GM18907 (cell line): ENCODE data around the gene EVI5.
"Not testable (repeated sequence)": the region's sequence is repeated elsewhere in the genome, so short reads cannot be mapped to it uniquely, and the experiment has no call there.

Experiments used
- ATAC-seq: cut with Tn5 transposase; IDR thresholded peaks from one replicate; pipeline ENCODE4 v1.9.1; 2021; ENCODE audit warnings: mild to moderate bottlenecking, moderate library complexity; ENCODE audit not compliant: unreplicated experiment

Gene EVI5

DNA sequence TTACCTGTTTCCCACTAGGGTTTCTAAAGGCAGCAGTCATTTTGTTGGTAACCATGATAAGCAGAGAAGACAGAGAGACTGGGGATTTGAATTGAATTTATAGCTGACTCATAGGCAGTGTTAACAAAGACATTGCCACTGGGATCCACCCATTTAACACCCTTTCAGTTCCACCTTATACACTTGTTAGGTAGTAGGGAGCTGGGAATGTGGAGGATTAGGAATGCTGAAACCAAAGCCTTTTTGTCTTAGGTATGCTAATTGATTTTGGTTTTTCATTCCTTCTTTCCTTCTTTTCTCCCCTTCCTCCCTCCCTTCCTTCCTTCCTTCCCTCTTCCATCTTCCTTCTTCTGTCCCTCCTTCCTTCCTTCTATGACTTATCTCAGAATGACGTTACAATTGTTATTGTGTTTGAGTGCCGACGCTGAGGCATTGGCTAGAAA lies 7.5 kb upstream of the EVI5 start:
- ATAC-seq, result no peak

DNA sequence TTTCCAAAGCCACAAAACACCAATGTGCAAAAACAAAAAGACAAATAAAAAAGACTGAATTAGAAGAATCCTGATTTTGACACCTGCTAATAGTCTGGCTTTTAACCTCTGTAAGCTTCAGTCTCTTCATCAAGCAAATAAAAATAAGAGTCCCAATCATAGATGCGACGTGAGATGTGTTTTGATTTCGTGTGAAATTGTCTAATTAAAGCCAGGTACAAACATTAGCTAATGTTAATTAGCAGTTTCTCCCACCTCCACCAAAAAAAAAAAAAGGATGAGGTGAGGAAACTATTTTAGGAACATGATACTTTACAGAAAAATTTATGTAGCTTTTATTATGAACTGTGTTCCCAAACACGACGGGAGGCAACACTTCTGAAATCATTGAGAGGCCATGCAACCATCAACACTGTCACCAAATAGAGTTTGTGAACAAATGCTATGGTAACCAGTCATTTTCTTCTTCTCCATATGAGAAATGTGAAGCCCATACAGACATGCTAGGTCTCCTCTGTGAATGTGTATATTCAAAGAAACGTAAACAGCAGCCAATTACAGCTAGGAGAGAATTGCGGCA lies 6.7 kb upstream of the EVI5 start:
- ATAC-seq, result no peak

DNA sequence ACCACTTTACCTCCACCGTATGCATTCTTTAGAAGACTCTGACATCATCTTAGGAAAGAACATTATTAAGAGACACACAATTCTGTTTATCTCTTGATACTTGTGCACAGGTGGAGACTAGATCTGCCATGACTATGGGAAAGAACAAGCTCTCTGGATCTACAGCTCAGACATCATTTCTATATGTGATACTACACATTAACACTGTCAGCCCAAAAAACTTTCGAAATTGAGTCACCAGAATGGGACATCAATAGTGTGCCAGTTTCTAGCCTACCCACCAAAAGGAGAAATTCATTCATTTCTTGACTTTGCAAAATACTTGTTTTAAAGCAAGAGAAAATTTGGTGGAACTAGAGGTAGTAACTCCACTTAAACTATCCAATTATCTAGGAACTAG lies 6.0 kb upstream of the EVI5 start:
- no peak for ATAC-seq

DNA sequence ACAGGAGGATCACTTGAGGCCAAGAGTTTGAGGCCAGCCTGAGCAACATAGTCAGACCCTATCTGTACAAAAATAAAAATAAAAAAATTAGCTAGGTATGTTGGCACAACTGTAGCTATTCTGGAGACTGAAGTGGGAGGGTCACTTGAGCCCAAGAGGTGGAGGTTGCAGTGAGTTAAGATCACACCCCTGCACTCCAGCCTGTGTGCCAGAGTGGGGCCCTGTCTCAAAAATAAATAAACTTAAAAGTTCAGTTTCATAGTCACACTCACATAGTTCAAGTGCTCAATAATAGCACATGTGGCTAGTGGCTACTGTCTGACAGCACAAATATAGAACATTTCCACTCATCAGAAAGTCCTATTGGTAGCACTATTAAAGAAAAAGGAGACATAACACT lies 5.2 kb upstream of the EVI5 start:
- no peak for ATAC-seq

GRCh38 chr1:92786111-92786901 lies 1.4 kb upstream of the EVI5 start:
- no peak for ATAC-seq

GRCh38 chr1:92784021-92784638 lies 778 bp downstream of the EVI5 start:
- peak; percentile 28 for ATAC-seq

GRCh38 chr1:92783550-92783949 lies 1.4 kb downstream of the EVI5 start:
- not testable (repeated sequence) for ATAC-seq

DNA sequence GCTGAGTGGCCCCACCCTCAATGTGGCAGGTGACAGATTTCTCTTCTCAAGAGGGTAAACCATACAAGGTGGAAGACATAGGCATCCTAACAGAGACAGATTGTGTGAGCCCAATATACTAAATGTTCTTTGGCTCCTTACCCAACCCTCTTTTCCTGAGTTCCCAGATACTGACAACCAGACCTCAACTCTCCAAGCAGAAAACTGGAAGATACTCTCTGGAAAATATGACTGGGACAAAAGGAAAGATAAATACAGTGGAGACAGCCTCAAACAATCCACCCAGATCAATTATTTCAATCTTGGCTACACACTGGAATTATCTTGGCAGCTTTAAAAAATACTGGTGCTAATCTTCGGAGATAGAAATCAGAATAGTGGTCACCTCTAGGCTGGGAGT lies 6.5 kb downstream of the EVI5 start:
- no peak for ATAC-seq

DNA sequence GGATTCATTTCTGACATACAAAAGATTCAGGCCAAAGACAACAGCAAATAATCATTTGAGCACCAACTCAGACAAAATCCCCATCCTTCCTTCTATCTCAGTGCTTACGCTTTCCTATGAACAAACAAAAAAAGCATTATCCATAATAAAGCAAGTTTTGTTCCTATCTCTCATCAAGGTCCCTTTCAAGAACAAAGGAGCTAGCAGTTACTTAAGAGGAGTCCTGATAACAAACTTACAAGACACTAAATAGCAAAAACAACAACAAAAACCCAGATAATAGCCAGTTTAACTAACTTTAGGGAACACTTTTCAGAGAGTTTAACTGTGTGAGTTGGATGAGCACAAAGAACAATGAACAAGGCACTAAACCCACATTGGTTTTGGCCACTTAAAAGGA lies 10.5 kb downstream of the EVI5 start:
- no peak for ATAC-seq

GRCh38 chr1:92773749-92774148 lies 11.2 kb downstream of the EVI5 start:
- ATAC-seq, result not testable (repeated sequence)

DNA sequence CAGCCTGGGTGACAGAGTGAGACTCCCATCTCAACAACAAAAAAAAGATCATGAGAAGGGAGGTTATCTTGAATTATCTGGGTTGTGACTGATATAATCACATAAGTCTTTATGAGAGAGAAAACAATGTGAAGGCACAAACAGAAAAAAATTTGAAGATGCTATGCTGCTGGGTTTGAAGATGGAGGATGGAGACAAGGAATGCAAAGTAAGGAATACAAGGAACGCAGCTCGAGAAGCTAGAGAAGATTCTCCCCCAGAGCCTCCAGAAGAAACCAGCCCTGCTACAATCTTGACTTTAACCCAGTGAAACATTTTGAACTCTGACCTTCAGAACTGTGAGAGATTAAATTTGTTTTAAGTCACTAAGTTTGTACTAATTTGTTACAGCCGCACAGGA lies 15.1 kb downstream of the EVI5 start:
- ATAC-seq, result no peak

DNA sequence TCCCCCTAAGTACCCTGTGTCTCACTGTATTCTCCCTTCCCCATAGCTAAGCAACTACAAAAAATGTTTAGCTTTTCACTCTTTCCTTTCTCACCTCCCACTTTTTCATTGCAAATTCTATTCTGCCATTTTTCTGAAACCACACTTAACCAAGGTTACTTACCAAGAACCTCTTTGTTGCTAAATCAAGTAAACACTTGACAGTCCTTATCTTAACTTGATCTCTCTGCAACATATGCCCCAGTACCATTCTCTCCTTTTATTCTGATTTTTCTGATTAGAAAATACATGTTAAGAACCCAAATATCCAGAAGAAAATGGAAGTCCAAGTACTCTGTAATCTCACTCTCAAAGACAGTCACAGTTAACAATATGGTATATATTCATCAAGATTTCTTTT lies 16.0 kb downstream of the EVI5 start:
- no peak for ATAC-seq

GRCh38 chr1:92768296-92768695 lies 16.6 kb downstream of the EVI5 start:
- ATAC-seq, result no peak

DNA sequence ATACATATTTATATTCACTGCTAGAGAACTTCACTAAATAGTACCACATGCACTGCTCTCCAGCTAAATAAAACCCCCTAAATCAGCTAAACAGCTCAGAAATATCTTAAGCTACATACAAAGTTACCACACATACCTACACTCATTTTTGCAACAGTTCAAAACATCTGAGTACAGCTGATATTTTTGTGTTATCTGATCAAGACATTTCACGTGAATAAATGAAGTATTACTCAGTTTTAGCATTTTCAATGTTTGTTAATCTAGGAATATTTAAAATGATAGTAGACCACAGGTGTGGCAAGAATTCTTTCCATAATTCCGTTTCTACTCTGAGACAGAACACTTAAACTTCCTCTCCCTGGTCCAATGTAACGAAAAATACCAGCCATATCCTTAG lies 20.8 kb downstream of the EVI5 start:
- ATAC-seq, result no peak

- no peak for ATAC-seq
Observed at GRCh38 chr1:92762355-92762754, 22.6 kb downstream of the EVI5 start.

- ATAC-seq, result no peak
Observed at GRCh38 chr1:92759361-92759760, 25.5 kb downstream of the EVI5 start.

DNA sequence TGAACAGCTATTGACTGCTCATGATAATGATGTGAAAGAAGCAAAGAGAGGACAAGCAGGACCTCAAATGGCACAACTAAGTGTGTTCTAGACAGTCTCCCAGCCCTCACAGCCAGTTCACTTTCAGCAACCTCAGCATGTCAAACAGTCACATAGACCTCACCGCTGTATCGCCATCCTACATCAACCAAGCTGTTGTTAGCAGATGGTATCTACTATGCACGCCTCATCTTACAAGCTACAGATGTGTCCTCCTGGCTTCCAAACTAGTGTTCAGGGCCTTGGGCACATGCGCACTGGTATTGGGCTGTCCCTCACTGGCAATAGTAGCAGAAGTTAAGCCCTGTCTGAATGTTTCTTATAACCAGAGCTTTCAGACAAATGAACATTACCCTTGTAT lies 28.4 kb downstream of the EVI5 start:
- ATAC-seq, result no peak

DNA sequence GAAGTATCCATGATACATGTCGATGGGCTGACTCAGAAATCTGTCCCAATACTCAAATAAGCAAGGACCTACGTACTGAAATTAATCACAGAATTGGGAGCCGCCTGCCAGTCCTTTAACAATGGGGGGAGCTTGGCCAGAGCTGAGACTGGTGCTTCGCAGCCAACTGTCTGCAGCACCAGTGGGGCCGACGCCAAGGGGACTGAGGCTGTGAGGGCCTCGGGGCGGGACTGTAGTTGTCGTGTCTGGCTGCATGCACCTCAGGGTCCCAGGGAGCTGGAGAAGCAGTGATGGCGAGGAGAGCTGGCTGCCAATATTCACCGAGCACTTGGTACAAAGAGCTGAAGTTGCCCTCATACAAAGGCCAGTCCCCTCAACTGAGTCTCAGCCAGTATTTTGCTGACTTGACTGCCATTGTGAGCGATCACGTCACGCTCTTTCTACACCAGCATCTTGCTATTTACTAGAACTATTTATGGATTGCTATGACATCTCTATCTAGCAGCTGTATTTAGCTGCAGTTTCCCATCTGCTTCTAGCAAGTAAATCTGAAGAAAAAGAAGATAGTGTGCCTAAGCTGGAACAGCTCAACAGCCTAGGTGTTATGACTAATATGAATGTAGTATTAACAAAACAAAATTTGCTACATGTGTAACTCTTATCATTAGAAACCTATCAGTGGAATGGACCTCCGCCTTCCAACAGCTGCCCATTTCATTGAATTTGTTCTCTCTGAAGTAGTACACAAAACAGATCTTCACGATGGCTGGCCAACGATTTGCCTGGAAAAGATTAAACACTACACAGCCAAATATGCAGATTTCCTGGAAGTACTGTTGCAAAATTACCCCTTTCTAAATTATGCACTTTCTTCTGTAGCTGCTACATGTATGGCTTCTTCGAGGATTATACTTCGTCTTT lies 29.1 kb downstream of the EVI5 start:
- ATAC-seq, result no peak

GRCh38 chr1:92754719-92755050 lies 30.2 kb downstream of the EVI5 start:
- ATAC-seq, result no peak

GRCh38 chr1:92754000-92754718 lies 30.7 kb downstream of the EVI5 start:
- no peak for ATAC-seq

DNA sequence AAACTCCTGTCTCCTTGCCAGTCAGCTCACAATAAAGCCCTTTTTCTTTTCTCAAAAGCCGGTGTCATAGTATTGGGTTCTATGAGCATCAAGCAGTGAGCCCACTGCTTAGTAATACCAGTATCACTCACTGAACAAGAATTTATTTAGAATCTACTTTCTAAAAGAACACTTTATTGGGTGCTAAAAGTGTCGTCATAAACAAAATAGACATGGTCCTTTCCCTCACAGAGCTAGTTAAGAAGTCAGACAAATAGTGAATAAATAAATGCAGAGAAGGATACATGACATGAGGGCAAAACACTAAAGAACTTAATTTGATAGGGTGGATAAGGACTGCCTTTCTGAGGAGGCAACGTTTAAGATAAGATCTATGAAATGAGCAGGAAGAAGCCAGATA lies 32.2 kb downstream of the EVI5 start:
- no peak for ATAC-seq
